Smooth muscle cell (in vitro differentiated cells): ENCODE measurements around the gene RASSF4. TPM values are rescaled to one million over a fixed set of nuclear protein-coding genes. Genes with fewer than 3 reads are reported as not detected.

Source experiments
- DNase-seq: peaks from one replicate; lab custom pipeline; 2025; ENCODE audit not compliant: unreplicated experiment; lab: John Stamatoyannopoulos, UW
- H2AFZ ChIP-seq: fragments of 200-600 bp; sonication (generic); 2 replicates; pipeline ENCODE4 v1.6.0; 2016; ENCODE audit warnings: antibody characterized with exemption, low read depth, mild to moderate bottlenecking
- H3F3A ChIP-seq: fragments of 200-600 bp; sonication (generic); 2 replicates; pipeline ENCODE4 v1.6.0; 2017; ENCODE audit warnings: antibody characterized with exemption, low read depth
- H3K27ac ChIP-seq: fragments of 200-600 bp; sonication (generic); 2 replicates; pipeline ENCODE4 v1.5.1; 2016; ENCODE audit warnings: low read depth, mild to moderate bottlenecking
- H3K27me3 ChIP-seq: fragments of 200-600 bp; sonication (generic); 2 replicates; pipeline ENCODE4 v1.6.1; 2016; ENCODE audit warnings: low read depth, mild to moderate bottlenecking
- H3K36me3 ChIP-seq: fragments of 200-600 bp; sonication (generic); 2 replicates; pipeline ENCODE4 v1.5.1; 2016; ENCODE audit warnings: low read depth
- H3K4me1 ChIP-seq: fragments of 200-600 bp; sonication (generic); 2 replicates; pipeline ENCODE4 v1.5.1; 2016; ENCODE audit warnings: low read depth
- H3K4me2 ChIP-seq: fragments of 200-600 bp; sonication (generic); 2 replicates; pipeline ENCODE4 v1.6.0; 2016; ENCODE audit warnings: mild to moderate bottlenecking
- H3K4me3 ChIP-seq: fragments of 200-600 bp; sonication (generic); 2 replicates; pipeline ENCODE4 v1.5.1; 2016; ENCODE audit warnings: mild to moderate bottlenecking
- H3K79me2 ChIP-seq: fragments of 200-600 bp; sonication (generic); 2 replicates; pipeline ENCODE4 v1.6.0; 2016; ENCODE audit warnings: low read depth, mild to moderate bottlenecking
- H3K9ac ChIP-seq: fragments of 200-600 bp; sonication (generic); 2 replicates; pipeline ENCODE4 v1.6.0; 2016; ENCODE audit warnings: low read depth
- H3K9me3 ChIP-seq: fragments of 200-600 bp; sonication (generic); replicated peaks from 2 replicates; pipeline ENCODE4 v1.5.1; 2016; ENCODE audit warnings: low read depth
- H4K20me1 ChIP-seq: fragments of 200-600 bp; sonication (generic); 2 replicates; pipeline ENCODE4 v1.6.0; 2016; ENCODE audit warnings: low read depth
- WGBS: methylation state at CpG from one replicate; pipeline ENCODE4 v1.1.7; 2016; ENCODE audit warnings: low lambda C conversion rate; 5-methylcytosine and 5-hydroxymethylcytosine counted together
- polyA plus RNA-seq: library from polyadenylated mRNA; unstranded; fragments of >200 nt; fragmentation: Nextera tagmentation; extraction: Ambion mirVana; gene quantifications from 2 replicates; pipeline ENCODE4 v1.2.1, GENCODE V29; 2016
- total RNA-seq: library from RNA; depleted of rRNA; stranded (reverse); fragments of >200 nt; gene quantifications from 2 replicates; pipeline ENCODE4 v1.2.3, GENCODE V29; 2014
- TF ChIP-seq, protein P1 (sequence below): fragments of 200-600 bp; sonication (generic); IDR thresholded peaks from 2 replicates; pipeline ENCODE4 v1.5.1; 2017; ENCODE audit warnings: borderline replicate concordance, mild to moderate bottlenecking, antibody characterized with exemption; ENCODE audit not compliant: insufficient read depth, poor library complexity, severe bottlenecking

RASSF4 gene
- total and polyA plus RNA-seq, 2 experiments from 2014 or later: 8.3 to 14.8 TPM

DNA sequence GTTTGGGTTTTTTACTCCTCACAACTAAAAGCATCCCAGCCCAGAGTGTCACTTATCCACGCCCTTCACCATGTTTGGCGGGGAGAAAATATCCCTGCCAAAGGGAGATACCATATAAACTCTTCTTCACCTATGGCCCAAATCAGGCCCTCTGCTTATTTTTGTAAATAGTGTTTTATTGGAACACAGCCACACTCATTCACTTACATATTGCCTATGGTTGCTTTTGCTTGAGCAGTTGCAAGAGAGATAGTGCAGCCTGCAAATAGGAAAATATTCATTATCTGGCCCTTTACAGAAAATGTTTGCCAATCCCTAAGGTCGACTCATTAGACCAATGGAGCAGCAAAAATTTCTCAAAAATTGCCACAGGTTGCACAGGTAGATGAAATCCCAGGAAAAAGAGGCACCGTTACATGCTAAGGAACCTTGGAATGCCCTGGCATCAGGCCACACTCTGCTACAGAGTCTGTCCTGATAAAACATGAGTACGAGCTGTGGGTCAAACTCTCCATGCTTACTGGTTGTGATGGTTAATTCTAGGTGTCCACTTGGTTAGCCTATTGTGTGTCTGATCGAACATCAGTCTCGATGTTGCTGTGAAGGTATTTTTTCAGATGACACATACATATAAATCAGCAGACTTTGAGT lies 7.9 kb upstream of the RASSF4 start:
- Histone ChIP-seq H3K27ac (no peak overlapping the region), H3K79me2 (no peaks in the 10 kb centered on the region), H3K4me1 (peaks cover 3% of the 10 kb centered on the region), H3K9ac (no peak overlapping the region), H4K20me1 (no peaks in the 10 kb centered on the region), H3K36me3 (no peaks in the 10 kb centered on the region), H2AFZ (no peak overlapping the region), H3F3A (no peaks in the 10 kb centered on the region), H3K9me3 (no peaks in the 10 kb centered on the region), H3K4me2 (no peak overlapping the region), H3K27me3 (no peaks in the 10 kb centered on the region), H3K4me3 (no peak overlapping the region)
- TF ChIP-seq, protein P1, sequence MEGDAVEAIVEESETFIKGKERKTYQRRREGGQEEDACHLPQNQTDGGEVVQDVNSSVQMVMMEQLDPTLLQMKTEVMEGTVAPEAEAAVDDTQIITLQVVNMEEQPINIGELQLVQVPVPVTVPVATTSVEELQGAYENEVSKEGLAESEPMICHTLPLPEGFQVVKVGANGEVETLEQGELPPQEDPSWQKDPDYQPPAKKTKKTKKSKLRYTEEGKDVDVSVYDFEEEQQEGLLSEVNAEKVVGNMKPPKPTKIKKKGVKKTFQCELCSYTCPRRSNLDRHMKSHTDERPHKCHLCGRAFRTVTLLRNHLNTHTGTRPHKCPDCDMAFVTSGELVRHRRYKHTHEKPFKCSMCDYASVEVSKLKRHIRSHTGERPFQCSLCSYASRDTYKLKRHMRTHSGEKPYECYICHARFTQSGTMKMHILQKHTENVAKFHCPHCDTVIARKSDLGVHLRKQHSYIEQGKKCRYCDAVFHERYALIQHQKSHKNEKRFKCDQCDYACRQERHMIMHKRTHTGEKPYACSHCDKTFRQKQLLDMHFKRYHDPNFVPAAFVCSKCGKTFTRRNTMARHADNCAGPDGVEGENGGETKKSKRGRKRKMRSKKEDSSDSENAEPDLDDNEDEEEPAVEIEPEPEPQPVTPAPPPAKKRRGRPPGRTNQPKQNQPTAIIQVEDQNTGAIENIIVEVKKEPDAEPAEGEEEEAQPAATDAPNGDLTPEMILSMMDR: no peak
- DNase-seq: no peak
- 93% methylated on average over 7 of the region's 7 CpGs for WGBS

DNA sequence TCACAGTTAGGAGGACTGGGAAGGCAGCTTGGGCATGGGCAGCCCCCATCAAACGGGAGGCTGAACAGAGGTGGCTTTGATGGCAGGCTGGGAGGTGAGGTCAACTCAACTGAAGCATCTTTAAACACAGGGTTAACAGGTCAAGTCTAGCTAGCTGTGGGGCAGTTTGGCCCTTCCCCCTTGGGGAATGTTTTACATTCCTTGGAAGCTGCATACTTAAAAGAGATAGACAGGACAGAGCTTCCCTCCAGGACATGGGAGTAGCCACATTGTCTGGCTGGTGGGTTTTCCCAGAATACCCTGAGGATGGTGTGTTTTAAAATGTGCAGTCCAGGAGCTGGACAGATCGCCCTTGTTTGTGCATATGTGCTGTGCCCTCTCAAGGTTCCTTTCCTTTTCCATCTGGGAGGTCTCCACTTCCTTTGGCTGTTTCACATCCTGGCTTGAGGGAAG lies 6.8 kb upstream of the RASSF4 start:
- no peak overlapping the region for H3K4me2 ChIP-seq
- TF ChIP-seq, protein P1: no peak
- no peaks in the 10 kb centered on the region for H3K9me3 ChIP-seq
- no peak overlapping the region for H3K4me3 ChIP-seq
- no peaks in the 10 kb centered on the region for H3K27me3 ChIP-seq
- H3K27ac ChIP-seq: no peak overlapping the region
- 50% methylated on average over 2 of the region's 2 CpGs for WGBS
- H3K9ac ChIP-seq: no peak overlapping the region
- H3F3A ChIP-seq: no peaks in the 10 kb centered on the region
- DNase-seq: no peak
- H3K79me2 ChIP-seq: no peaks in the 10 kb centered on the region
- H2AFZ ChIP-seq: no peak overlapping the region
- no peaks in the 10 kb centered on the region for H4K20me1 ChIP-seq
- peaks cover 3% of the 10 kb centered on the region for H3K4me1 ChIP-seq
- H3K36me3 ChIP-seq: no peaks in the 10 kb centered on the region

DNA sequence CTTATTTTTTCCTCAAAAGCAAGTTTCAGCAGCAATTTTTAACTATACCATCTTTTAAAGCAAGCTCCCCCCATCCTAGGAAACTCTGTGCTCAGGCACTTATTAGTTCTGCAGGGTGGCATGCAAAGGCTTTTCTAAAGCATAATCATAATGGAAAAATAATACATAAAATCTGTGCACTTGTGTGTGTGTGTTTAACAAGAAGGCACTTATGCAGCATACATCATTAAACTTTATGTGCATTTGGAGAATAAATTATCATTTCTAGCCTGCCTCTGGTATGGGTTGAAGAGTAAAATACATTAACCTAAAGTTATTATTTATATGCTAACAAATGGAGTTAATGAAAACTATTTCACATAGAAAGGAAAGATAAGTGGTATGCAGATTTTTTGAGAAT lies 5.6 kb upstream of the RASSF4 start:
- TF ChIP-seq, protein P1: no peak
- no peaks in the 10 kb centered on the region for H3K9me3 ChIP-seq
- H2AFZ ChIP-seq: no peak overlapping the region
- H3F3A ChIP-seq: no peaks in the 10 kb centered on the region
- no peak overlapping the region for H3K4me2 ChIP-seq
- H3K27me3 ChIP-seq: no peaks in the 10 kb centered on the region
- no peak overlapping the region for H3K9ac ChIP-seq
- no peak for DNase-seq
- H3K36me3 ChIP-seq: no peaks in the 10 kb centered on the region
- H3K4me1 ChIP-seq: peaks cover 9% of the 10 kb centered on the region
- no peaks in the 10 kb centered on the region for H4K20me1 ChIP-seq
- H3K27ac ChIP-seq: no peak overlapping the region
- H3K79me2 ChIP-seq: no peaks in the 10 kb centered on the region
- no peak overlapping the region for H3K4me3 ChIP-seq

DNA sequence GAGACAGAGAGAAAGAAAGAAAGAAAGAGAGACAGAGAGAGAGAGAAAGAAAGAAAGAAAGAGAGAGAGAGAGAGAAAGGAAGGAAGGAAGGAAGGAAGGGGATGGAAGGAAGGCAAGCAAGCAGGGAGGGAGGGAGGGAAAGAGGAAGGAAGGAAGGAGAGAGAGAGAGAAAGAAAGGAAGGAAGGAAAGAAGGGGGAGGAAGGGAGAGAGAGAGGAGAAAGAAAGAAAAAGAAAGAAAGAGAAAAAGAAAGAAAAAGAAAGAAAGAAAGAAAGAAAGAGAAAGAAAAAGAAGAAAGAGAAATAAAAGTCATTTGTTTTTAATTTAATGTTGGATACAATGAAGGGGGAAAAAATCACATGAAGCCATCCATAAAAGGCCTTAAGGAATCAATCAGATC lies 4.6 kb upstream of the RASSF4 start:
- no peaks in the 10 kb centered on the region for H3K79me2 ChIP-seq
- no peaks in the 10 kb centered on the region for H3K9me3 ChIP-seq
- H3K9ac ChIP-seq: no peak overlapping the region
- TF ChIP-seq, protein P1: no peak
- H4K20me1 ChIP-seq: no peaks in the 10 kb centered on the region
- H2AFZ ChIP-seq: no peak overlapping the region
- H3K4me1 ChIP-seq: peaks cover 11% of the 10 kb centered on the region
- H3K36me3 ChIP-seq: no peaks in the 10 kb centered on the region
- DNase-seq: no peak
- H3K4me3 ChIP-seq: no peak overlapping the region
- H3K27ac ChIP-seq: no peak overlapping the region
- H3K27me3 ChIP-seq: no peaks in the 10 kb centered on the region
- no peak overlapping the region for H3K4me2 ChIP-seq
- no peaks in the 10 kb centered on the region for H3F3A ChIP-seq
